HUES48 (cell line): ENCODE measurements around the gene ATG16L2.
"Not testable (repeated sequence)": the region's sequence is repeated elsewhere in the genome, so short reads cannot be mapped to it uniquely, and the experiment has no call there.

Experiments
- H3K27ac ChIP-seq: one replicate; pipeline ENCODE4 v1.7.0; 2013; ENCODE audit warnings: low read depth, low read length, inconsistent platforms
- H3K27me3 ChIP-seq: 2 replicates; pipeline ENCODE4 v1.6.1; 2013; ENCODE audit warnings: mild to moderate bottlenecking, low read length; ENCODE audit not compliant: control insufficient read depth, insufficient read depth
- H3K36me3 ChIP-seq: 2 replicates; pipeline ENCODE4 v1.6.1; 2013; ENCODE audit warnings: low read length; ENCODE audit not compliant: control insufficient read depth, insufficient read depth
- H3K4me1 ChIP-seq: 2 replicates; pipeline ENCODE4 v1.6.1; 2013; ENCODE audit warnings: mild to moderate bottlenecking, low read length; ENCODE audit not compliant: control insufficient read depth, insufficient read depth
- H3K4me3 ChIP-seq: 2 replicates; pipeline ENCODE4 v1.5.1; 2013; ENCODE audit warnings: mild to moderate bottlenecking, low read depth, low read length
- H3K9ac ChIP-seq: 2 replicates; pipeline ENCODE4 v1.6.1; 2013; ENCODE audit warnings: mild to moderate bottlenecking, low read depth, low read length, moderate library complexity
- H3K9me3 ChIP-seq: 2 replicates; pipeline ENCODE4 v1.6.1; 2013; ENCODE audit warnings: low read length; ENCODE audit not compliant: control insufficient read depth, insufficient read depth

ATG16L2 gene

DNA sequence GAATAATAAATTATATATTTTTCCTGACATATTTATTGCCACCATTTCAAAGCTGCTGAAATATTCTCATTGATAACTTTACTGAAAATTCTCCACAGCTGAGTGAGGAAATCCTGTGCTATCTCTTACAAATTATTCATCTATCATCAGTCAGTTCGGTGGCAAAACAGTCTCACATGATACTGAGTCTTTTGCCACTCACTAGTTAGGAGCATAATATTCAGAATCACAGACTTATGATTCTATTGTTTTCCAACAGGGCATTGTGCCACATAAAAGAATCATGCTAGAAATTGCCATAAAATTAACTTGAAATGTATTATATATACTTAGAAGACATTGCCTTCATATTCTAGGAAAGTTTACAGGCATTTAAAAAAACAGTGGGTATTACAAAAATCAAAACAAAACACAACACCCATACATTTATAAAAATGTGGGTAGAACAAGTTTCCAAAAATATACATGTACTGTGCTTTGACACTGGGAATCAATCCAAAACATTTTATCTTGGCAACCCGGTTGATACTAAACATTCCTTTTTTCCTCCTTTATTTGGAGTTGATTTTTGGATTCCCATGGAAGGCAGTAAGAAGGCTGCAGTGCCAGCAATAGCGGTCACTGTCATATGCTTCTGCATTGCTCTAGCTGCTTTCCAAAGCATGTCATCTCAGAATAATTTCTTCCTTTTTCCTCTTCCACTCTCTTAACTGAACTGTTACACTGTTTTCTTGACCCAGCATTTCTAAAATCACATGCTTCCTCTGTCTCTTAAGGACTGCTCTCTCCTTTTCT lies 42.5 kb downstream of the ATG16L2 start:
- Histone ChIP-seq H3K9ac (no peak overlapping the region), H3K27me3 (no peaks in the 10 kb centered on the region), H3K36me3 (no peaks in the 10 kb centered on the region), H3K9me3 (no peaks in the 10 kb centered on the region), H3K4me3 (no peak overlapping the region), H3K27ac (no peak overlapping the region), H3K4me1 (no peaks in the 10 kb centered on the region)

DNA sequence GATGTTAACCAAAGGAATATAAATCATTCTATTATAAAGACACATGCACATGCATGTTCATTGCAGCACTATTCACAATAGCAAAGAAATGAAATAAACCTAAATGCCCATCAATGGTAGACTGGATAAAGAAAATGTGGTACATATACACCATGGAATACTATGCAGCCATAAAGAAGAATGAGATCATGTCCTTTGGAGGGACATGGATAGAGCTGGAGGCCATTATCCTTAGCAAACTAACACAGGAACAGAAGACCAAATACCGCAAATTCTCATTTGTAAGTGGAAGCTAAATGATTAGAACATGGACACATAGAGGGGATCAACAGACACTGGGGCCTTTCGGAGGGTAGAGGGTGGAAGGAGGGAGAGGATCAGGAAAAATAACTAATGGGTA lies 44.1 kb downstream of the ATG16L2 start:
- H3K36me3 ChIP-seq, H3K9ac ChIP-seq, H3K27me3 ChIP-seq, H3K4me1 ChIP-seq, H3K4me3 ChIP-seq, H3K9me3 ChIP-seq, H3K27ac ChIP-seq: not testable (repeated sequence)

DNA sequence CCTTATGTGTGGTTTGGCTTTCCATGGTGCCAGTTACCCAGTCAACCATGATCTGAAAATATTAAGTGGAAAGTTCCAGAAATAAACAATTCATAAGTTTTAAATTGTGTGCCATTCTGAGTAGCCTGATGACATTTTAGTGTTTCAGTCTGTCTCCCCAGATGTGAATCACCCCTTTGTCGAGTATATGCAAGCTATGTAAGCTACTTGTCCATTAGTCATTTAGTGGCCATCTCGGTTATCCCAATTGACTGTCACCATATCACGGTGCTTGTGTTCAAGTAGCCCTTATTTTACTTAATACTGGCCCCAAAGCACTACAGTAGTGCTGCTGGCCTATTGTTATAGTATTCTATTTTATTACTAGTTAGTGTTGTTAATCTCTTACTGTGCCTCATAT lies 44.9 kb downstream of the ATG16L2 start:
- H3K36me3 ChIP-seq, result no peaks in the 10 kb centered on the region
- H3K9me3 ChIP-seq, result no peaks in the 10 kb centered on the region
- peaks cover 6% of the 10 kb centered on the region; the same call in 1 of the 2 replicates for H3K4me1 ChIP-seq
- H3K4me3 ChIP-seq, result no peak overlapping the region
- H3K27me3 ChIP-seq, result no peaks in the 10 kb centered on the region
- no peak overlapping the region for H3K9ac ChIP-seq
- H3K27ac ChIP-seq, result no peak overlapping the region

DNA sequence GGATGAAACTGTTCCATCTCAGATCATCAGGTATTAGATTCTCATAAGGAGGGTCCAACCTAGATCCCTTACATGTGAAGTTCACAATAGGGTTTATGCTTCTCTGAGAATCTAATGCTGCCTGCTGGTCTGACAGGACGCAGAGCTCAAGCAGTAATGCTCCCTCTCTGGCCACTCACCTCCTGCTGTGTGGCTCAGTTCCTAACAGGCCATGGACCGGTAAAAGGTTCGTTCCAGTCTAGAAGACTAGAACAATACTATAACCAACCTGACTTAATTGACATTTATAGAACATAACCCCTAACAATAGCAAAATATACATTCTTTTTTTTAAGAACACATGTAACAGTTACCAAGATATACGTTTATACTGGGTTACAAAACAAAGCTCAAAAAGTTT lies 45.8 kb downstream of the ATG16L2 start:
- Histone ChIP-seq H3K9ac (no peak overlapping the region), H3K27me3 (no peaks in the 10 kb centered on the region), H3K36me3 (no peaks in the 10 kb centered on the region), H3K9me3 (no peaks in the 10 kb centered on the region), H3K4me1 (peaks cover 6% of the 10 kb centered on the region; the same call in 1 of the 2 replicates), H3K4me3 (no peak overlapping the region), H3K27ac (no peak overlapping the region)

DNA sequence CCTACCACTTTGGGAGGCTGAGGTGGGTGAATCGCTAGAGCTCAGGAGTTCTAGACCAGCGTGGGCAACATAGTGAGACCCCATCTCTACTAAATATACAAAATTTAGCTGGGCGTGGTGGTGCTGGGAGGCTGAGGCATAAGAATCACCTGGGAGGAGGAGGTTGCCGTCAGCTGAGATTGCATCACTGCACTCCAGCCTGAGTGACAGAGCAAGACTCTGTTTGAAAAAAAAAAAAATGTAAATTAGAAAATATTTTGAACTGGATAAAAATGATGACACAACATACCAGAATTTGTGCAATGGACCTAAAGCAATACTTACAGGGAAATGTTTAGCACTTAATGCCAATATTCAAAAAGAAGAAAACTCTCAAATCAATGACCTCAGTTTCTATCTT lies 46.4 kb downstream of the ATG16L2 start:
- Histone ChIP-seq H3K36me3 (no peaks in the 10 kb centered on the region), H3K9ac (no peak overlapping the region), H3K27ac (no peak overlapping the region), H3K27me3 (no peaks in the 10 kb centered on the region), H3K4me3 (no peak overlapping the region), H3K4me1 (peaks cover 6% of the 10 kb centered on the region; the same call in 1 of the 2 replicates), H3K9me3 (no peaks in the 10 kb centered on the region)

DNA sequence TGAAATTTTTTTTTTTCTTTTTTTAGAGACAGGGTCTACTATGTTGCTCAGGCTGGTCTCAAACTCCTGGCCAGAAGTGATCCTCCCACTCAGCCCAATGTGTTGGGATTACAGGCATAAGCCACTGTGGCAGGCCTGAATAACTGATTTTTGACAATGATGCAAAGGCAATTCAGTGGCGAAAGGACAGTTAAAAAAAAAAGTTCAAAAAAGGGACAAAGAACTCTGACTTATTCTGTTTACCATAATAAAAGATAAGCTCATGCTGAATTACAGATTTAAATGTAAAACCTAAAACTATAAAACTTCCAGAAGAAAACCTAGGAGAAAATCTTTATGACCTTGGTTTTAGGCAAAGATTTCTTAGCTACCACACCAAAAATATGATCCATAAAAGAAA lies 48.9 kb downstream of the ATG16L2 start:
- no peaks in the 10 kb centered on the region for H3K36me3 ChIP-seq
- H3K4me3 ChIP-seq, result no peak overlapping the region
- H3K9me3 ChIP-seq, result no peaks in the 10 kb centered on the region
- H3K9ac ChIP-seq, result no peak overlapping the region
- no peak overlapping the region for H3K27ac ChIP-seq
- peaks cover 6% of the 10 kb centered on the region; the same call in 1 of the 2 replicates for H3K4me1 ChIP-seq
- H3K27me3 ChIP-seq, result no peaks in the 10 kb centered on the region

- no peak overlapping the region for H3K27ac ChIP-seq
- H3K36me3 ChIP-seq, result no peaks in the 10 kb centered on the region
- H3K9me3 ChIP-seq, result no peaks in the 10 kb centered on the region
Observed at GRCh38 chr11:72863916-72864315, 49.7 kb downstream of the ATG16L2 start.

DNA sequence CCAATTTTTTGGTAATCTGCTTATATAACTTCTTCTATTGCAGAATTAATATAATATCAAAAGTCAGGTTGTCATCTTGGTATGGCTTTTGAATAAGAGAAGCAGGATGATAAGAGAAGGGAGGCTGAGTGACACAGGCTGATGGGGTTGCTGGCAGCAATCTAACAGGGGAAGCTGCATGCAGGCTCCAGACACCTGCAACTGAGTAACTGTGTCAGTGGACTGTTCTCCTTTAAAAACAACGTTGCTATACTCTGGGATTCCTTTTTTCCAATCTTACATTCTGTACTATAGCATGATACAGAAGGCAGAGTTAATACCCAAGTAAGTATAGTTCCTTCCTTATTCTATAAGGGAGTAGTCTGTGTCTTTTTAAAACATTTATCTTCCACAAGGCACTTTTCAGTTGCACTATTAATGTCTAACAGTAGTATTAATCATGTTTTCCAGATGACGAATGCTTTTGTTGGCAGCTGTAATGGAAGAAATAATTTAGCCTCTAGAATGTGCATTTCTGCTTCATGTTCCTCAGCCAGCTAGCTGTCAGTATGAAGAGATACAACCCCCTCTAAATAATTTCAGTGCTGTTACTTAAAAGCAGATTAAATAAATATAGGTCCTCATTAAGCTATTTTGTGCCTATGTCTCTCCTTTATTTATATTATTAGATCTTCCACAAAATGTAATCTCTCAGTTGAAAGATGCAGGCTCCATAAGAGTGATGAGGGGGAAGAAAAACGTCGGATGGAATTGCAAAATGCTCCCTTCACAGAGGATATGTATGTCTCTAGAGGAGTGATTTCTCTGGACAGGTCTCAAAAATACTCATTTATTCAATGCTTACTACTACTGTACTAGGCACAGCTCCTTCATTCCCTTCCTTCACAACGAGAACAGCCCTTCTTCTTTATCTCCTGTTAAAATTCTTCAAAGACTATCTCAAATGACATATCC lies 50.8 kb downstream of the ATG16L2 start:
- Histone ChIP-seq H3K4me1 (peaks cover 6% of the 10 kb centered on the region; the same call in 1 of the 2 replicates), H3K36me3 (no peaks in the 10 kb centered on the region), H3K9ac (no peak overlapping the region), H3K27me3 (no peaks in the 10 kb centered on the region), H3K27ac (no peak overlapping the region), H3K4me3 (no peak overlapping the region), H3K9me3 (no peaks in the 10 kb centered on the region)

More at GRCh38 chr11:72863916-72864315, 49.7 kb downstream of the ATG16L2 start:
- Histone ChIP-seq H3K4me1 (peaks cover 6% of the 10 kb centered on the region; the same call in 1 of the 2 replicates), H3K4me3 (no peak overlapping the region), H3K9ac (no peak overlapping the region), H3K27me3 (no peaks in the 10 kb centered on the region)

GRCh38 chr11:72867970-72868369 lies 53.8 kb downstream of the ATG16L2 start:
- Histone ChIP-seq H3K27ac (no peak overlapping the region), H3K4me3 (no peak overlapping the region), H3K27me3 (no peaks in the 10 kb centered on the region), H3K36me3 (no peaks in the 10 kb centered on the region), H3K9me3 (no peaks in the 10 kb centered on the region), H3K4me1 (no peaks in the 10 kb centered on the region; the same call in 1 of the 2 replicates), H3K9ac (no peak overlapping the region)

- Histone ChIP-seq H3K4me3 (no peak overlapping the region), H3K9me3 (no peaks in the 10 kb centered on the region), H3K36me3 (no peaks in the 10 kb centered on the region), H3K9ac (no peak overlapping the region), H3K27ac (no peak overlapping the region), H3K27me3 (no peaks in the 10 kb centered on the region), H3K4me1 (no peaks in the 10 kb centered on the region)
Observed at GRCh38 chr11:72869831-72870230, 55.6 kb downstream of the ATG16L2 start.

DNA sequence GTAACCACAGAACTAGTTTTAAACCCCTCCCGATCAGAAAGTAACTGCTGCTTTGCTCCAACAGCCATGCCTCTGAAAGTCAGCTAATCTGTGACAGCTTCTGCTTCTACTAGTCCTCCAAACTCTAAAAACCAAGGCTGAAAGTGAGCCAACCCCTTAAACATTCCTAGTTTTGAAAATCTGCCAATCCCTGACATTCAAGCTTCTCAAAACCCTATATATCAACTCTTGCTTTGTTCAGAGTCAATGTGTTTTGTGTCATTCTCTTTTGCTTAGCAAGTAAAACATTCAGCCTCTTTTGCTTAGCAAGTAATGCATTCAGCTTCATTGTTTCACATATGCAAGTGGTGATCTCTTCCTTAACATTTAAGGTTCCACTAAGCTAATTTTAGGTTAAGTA lies 56.9 kb downstream of the ATG16L2 start:
- H3K36me3 ChIP-seq, result no peaks in the 10 kb centered on the region
- H3K9ac ChIP-seq, result no peak overlapping the region
- no peak overlapping the region for H3K27ac ChIP-seq
- H3K4me3 ChIP-seq, result no peak overlapping the region
- no peaks in the 10 kb centered on the region for H3K27me3 ChIP-seq
- no peaks in the 10 kb centered on the region for H3K4me1 ChIP-seq
- H3K9me3 ChIP-seq, result no peaks in the 10 kb centered on the region
